ENCODE results near the gene NANOS1. TPM values are rescaled to one million over a fixed set of nuclear protein-coding genes. Genes with fewer than 3 reads are reported as not detected.

Gene NANOS1
- total RNA-seq, 1 donor from 2014 or later = 2.9 TPM

GRCh38 chr10:119001717-119002500 lies 27.6 kb upstream of the NANOS1 start:
- H3K27ac ChIP-seq = no peak overlapping the region
- H3K4me1 ChIP-seq = peaks cover 5% of the 10 kb centered on the region
- no peak for ATAC-seq
- no peaks in the 10 kb centered on the region for H3K27me3 ChIP-seq
- DNase-seq = no peak
- no peak overlapping the region for H3K4me3 ChIP-seq
- intact Hi-C loops (cut with DNase I) = no loop called here
- no peaks in the 10 kb centered on the region for H3K36me3 ChIP-seq
- H3K9me3 ChIP-seq = no peaks in the 10 kb centered on the region
- no peak for TF ChIP-seq CTCF (IDR thresholded peaks at IDR 0.05)

GRCh38 chr10:119003572-119004289 lies 25.8 kb upstream of the NANOS1 start:
- no peak for ATAC-seq
- Histone ChIP-seq H3K4me1 (peaks cover 5% of the 10 kb centered on the region), H3K4me3 (no peak overlapping the region), H3K9me3 (no peaks in the 10 kb centered on the region), H3K27ac (no peak overlapping the region), H3K36me3 (no peaks in the 10 kb centered on the region), H3K27me3 (no peaks in the 10 kb centered on the region)
- DNase-seq = peak; percentile 41
- TF ChIP-seq CTCF (IDR thresholded peaks at IDR 0.05) = no peak
- intact Hi-C loops (cut with DNase I) = no loop called here

GRCh38 chr10:119005362-119006043 lies 24.0 kb upstream of the NANOS1 start:
- H3K27me3 ChIP-seq = no peaks in the 10 kb centered on the region
- no peak for DNase-seq
- intact Hi-C loops (cut with DNase I) = no loop called here
- H3K4me3 ChIP-seq = no peak overlapping the region
- H3K36me3 ChIP-seq = no peaks in the 10 kb centered on the region
- no peak for TF ChIP-seq CTCF (IDR thresholded peaks at IDR 0.05)
- no peak overlapping the region for H3K27ac ChIP-seq
- no peaks in the 10 kb centered on the region for H3K9me3 ChIP-seq
- peaks cover 5% of the 10 kb centered on the region for H3K4me1 ChIP-seq
- ATAC-seq = no peak

GRCh38 chr10:119006451-119007210 lies 22.9 kb upstream of the NANOS1 start:
- DNase-seq (peak; percentile 33), ATAC-seq (peak; percentile 75)
- no peak for TF ChIP-seq CTCF (IDR thresholded peaks at IDR 0.05)
- Histone ChIP-seq H3K27me3 (no peaks in the 10 kb centered on the region), H3K36me3 (no peaks in the 10 kb centered on the region), H3K9me3 (no peaks in the 10 kb centered on the region), H3K4me1 (peaks cover 5% of the 10 kb centered on the region), H3K27ac (no peak overlapping the region), H3K4me3 (no peak overlapping the region)
- intact Hi-C loops (cut with DNase I) = no loop called here

- Histone ChIP-seq H3K27me3 (no peaks in the 10 kb centered on the region), H3K4me1 (peaks cover 5% of the 10 kb centered on the region), H3K36me3 (no peaks in the 10 kb centered on the region), H3K9me3 (no peaks in the 10 kb centered on the region), H3K27ac (no peak overlapping the region), H3K4me3 (no peak overlapping the region)
- DNase-seq (no peak), ATAC-seq (no peak)
- intact Hi-C loops (cut with DNase I) = no loop called here
- TF ChIP-seq CTCF (IDR thresholded peaks at IDR 0.05) = no peak
These were observed 22.3 kb upstream of the NANOS1 start for GRCh38 chr10:119007211-119007574.
